Right cardiac atrium (tissue), 5 donors: ENCODE measurements around the gene SIGLEC14. TPM values are rescaled to one million over a fixed set of nuclear protein-coding genes. Genes with fewer than 3 reads are reported as not detected.
A peak's percentile ranks its signal among the peaks of the same experiment; 100 is the strongest.

Source experiments
- ATAC-seq, 2 donors: fragments of 200-7000 bp; cut with Tn5 transposase; one replicate each; pipeline versions ENCODE4 v1.8.0 to v1.9.1; 2020; ENCODE audit warnings: moderate library complexity in 2 of 2, mild to moderate bottlenecking in 1 of 2
- DNase-seq, 3 donors: peaks; one replicate each; pipeline ENCODE4 v3.0.0-alpha.2; 2020
- H3K27ac ChIP-seq: one replicate; pipeline ENCODE4 v1.5.1; 2013; ENCODE audit warnings: mild to moderate bottlenecking, low read length, control low read depth, moderate library complexity
- H3K27me3 ChIP-seq: one replicate; pipeline ENCODE4 v1.6.1; 2013; ENCODE audit not compliant: control insufficient read depth, insufficient read depth
- H3K4me1 ChIP-seq: one replicate; pipeline ENCODE4 v1.6.1; 2013; ENCODE audit warnings: low read length; ENCODE audit not compliant: control insufficient read depth, insufficient read depth
- H3K4me3 ChIP-seq: one replicate; pipeline ENCODE4 v1.5.1; 2013; ENCODE audit warnings: low read length, control low read depth
- H3K9me3 ChIP-seq: one replicate; pipeline ENCODE4 v1.6.1; 2013; ENCODE audit warnings: low read length; ENCODE audit not compliant: control insufficient read depth
- WGBS: extraction: QIAGEN DNeasy Blood & Tissue Kit; methylation state at CpG from one replicate; pipeline ENCODE4 v1.1.7; 2013; 5-methylcytosine and 5-hydroxymethylcytosine counted together
- intact Hi-C, 4 donors: fragments of 100-400 bp; cut with DNase I; formaldehyde crosslinking; loops; one replicate each; pipeline versions ENCODE4 v1.11.0 to v1.14.0; 2022 to 2023
- polyA plus RNA-seq: library from polyadenylated mRNA; stranded (reverse); fragments of 200-250 nt; gene quantifications from one replicate; pipeline ENCODE4 v1.2.3, GENCODE V29; 2013
- total RNA-seq, 4 donors: library from RNA; stranded (reverse); fragmentation: NEBNext Ultra II Directional; extraction: Animal tissue kit (Norgen Biotek cat#: 25700); gene quantifications; one replicate each; pipeline ENCODE4 v1.2.1, GENCODE V29; 2021
- donor health status: healthy with polysubstance abuse.
- donor health status: DM: no; HTN: yes; CAD: no.
- donor health status: DM: no; HTN: no; CAD: no.
- donor health status: DM: no; HTN: yes; CAD: no; lungs with severe emphysema.
- donor health status: DM: yes; HTN: yes; CAD: no.

Gene SIGLEC14
- total and polyA plus RNA-seq, 5 donors = 0.75 to 5.5 (median 3.7) TPM

GRCh38 chr19:51664997-51665396 lies 18.4 kb upstream of the SIGLEC14 start:
- DNase-seq (no peak), ATAC-seq (no peak)
- Histone ChIP-seq H3K4me1 (no peaks in the 10 kb centered on the region), H3K27ac (no peak overlapping the region), H3K9me3 (no peaks in the 10 kb centered on the region), H3K27me3 (no peaks in the 10 kb centered on the region), H3K4me3 (no peak overlapping the region)
- intact Hi-C loops = no loop called here
- 64% methylated on average over 3 of the region's 3 CpGs for WGBS

GRCh38 chr19:51664131-51664530 lies 17.5 kb upstream of the SIGLEC14 start:
- H3K4me3 ChIP-seq = no peak overlapping the region
- no peaks in the 10 kb centered on the region for H3K9me3 ChIP-seq
- no peak overlapping the region for H3K27ac ChIP-seq
- DNase-seq (no peak), ATAC-seq (no peak)
- H3K27me3 ChIP-seq = no peaks in the 10 kb centered on the region
- 36% methylated on average over 1 of the region's 1 CpG for WGBS
- intact Hi-C loops = no loop called here
- H3K4me1 ChIP-seq = no peaks in the 10 kb centered on the region

GRCh38 chr19:51663650-51664049 lies 17.0 kb upstream of the SIGLEC14 start:
- no peaks in the 10 kb centered on the region for H3K4me1 ChIP-seq
- no peak overlapping the region for H3K4me3 ChIP-seq
- ATAC-seq (no peak), DNase-seq (no peak)
- intact Hi-C loops = no loop called here
- no peaks in the 10 kb centered on the region for H3K9me3 ChIP-seq
- 56% methylated on average over 3 of the region's 3 CpGs for WGBS
- H3K27ac ChIP-seq = no peak overlapping the region
- no peaks in the 10 kb centered on the region for H3K27me3 ChIP-seq

- WGBS = 16% methylated on average over 10 of the region's 10 CpGs
Observed at GRCh38 chr19:51660975-51661600, 14.5 kb upstream of the SIGLEC14 start.

GRCh38 chr19:51654783-51655182 lies 8.2 kb upstream of the SIGLEC14 start:
- no peak for DNase-seq
- WGBS = 63% methylated on average over 4 of the region's 4 CpGs
- H3K27ac ChIP-seq = no peak overlapping the region
- no peak for ATAC-seq
- H3K4me1 ChIP-seq = no peaks in the 10 kb centered on the region
- intact Hi-C loops = loop anchor here in 3 of 4 donors (5.0 to 10.0 kb wide), 2 partner anchors 182 to 320 kb away; no protein-coding TSS in a partner anchor
- H3K9me3 ChIP-seq = no peaks in the 10 kb centered on the region
- H3K27me3 ChIP-seq = no peaks in the 10 kb centered on the region
- no peak overlapping the region for H3K4me3 ChIP-seq

More at GRCh38 chr19:51660975-51661600, 14.5 kb upstream of the SIGLEC14 start:
- peak; percentile 73 to 83 (median 79) for DNase-seq
- ATAC-seq = peak in 1 of 2 donors; percentile 72
- Histone ChIP-seq H3K4me3 (no peak overlapping the region), H3K27me3 (no peaks in the 10 kb centered on the region), H3K9me3 (no peaks in the 10 kb centered on the region), H3K27ac (no peak overlapping the region), H3K4me1 (no peaks in the 10 kb centered on the region)
- intact Hi-C loops = no loop called here

GRCh38 chr19:51653162-51653561 lies 6.5 kb upstream of the SIGLEC14 start:
- intact Hi-C loops = loop anchor here in 1 of 4 donors (10.0 kb wide), 1 partner anchor 318 kb away; no protein-coding TSS in a partner anchor
- no peak overlapping the region for H3K4me3 ChIP-seq
- H3K27ac ChIP-seq = no peak overlapping the region
- H3K4me1 ChIP-seq = no peaks in the 10 kb centered on the region
- WGBS = 44% methylated on average over 2 of the region's 2 CpGs
- H3K27me3 ChIP-seq = no peaks in the 10 kb centered on the region
- H3K9me3 ChIP-seq = no peaks in the 10 kb centered on the region
- DNase-seq = no peak
- ATAC-seq = no peak

GRCh38 chr19:51652266-51652665 lies 5.6 kb upstream of the SIGLEC14 start:
- intact Hi-C loops = loop anchor here in 1 of 4 donors (10.0 kb wide), 1 partner anchor 317 kb away; no protein-coding TSS in a partner anchor
- DNase-seq = no peak
- Histone ChIP-seq H3K27me3 (no peaks in the 10 kb centered on the region), H3K27ac (no peak overlapping the region), H3K9me3 (no peaks in the 10 kb centered on the region), H3K4me3 (no peak overlapping the region), H3K4me1 (no peaks in the 10 kb centered on the region)
- WGBS = 72% methylated on average over 4 of the region's 4 CpGs
- ATAC-seq = no peak

- H3K4me3 ChIP-seq = no peak overlapping the region
- WGBS = 63% methylated on average over 7 of the region's 7 CpGs
- H3K27me3 ChIP-seq = no peaks in the 10 kb centered on the region
- no peak overlapping the region for H3K27ac ChIP-seq
- peak in 1 of 3 donors; percentile 63 for DNase-seq
- intact Hi-C loops = loop anchor here in 1 of 4 donors (10.0 kb wide), 1 partner anchor 317 kb away; no protein-coding TSS in a partner anchor
- peak; percentile 52 to 54 for ATAC-seq
- H3K9me3 ChIP-seq = no peaks in the 10 kb centered on the region
- H3K4me1 ChIP-seq = no peaks in the 10 kb centered on the region
Observed at GRCh38 chr19:51651216-51651846, 4.7 kb upstream of the SIGLEC14 start.

- Histone ChIP-seq H3K4me1 (no peaks in the 10 kb centered on the region), H3K27me3 (no peaks in the 10 kb centered on the region), H3K27ac (no peak overlapping the region), H3K4me3 (no peak overlapping the region), H3K9me3 (no peaks in the 10 kb centered on the region)
- intact Hi-C loops = no loop called here
- ATAC-seq (no peak), DNase-seq (no peak)
- WGBS = 86% methylated on average over 6 of the region's 6 CpGs
Observed at GRCh38 chr19:51647318-51647717, 693 bp upstream of the SIGLEC14 start.

- Histone ChIP-seq H3K27ac (no peak overlapping the region), H3K4me1 (no peaks in the 10 kb centered on the region), H3K4me3 (no peak overlapping the region), H3K27me3 (no peaks in the 10 kb centered on the region), H3K9me3 (no peaks in the 10 kb centered on the region)
- DNase-seq (no peak), ATAC-seq (no peak)
- WGBS = 41% methylated on average over 11 of the region's 11 CpGs
- intact Hi-C loops = no loop called here
Observed at GRCh38 chr19:51644636-51645271, 1.9 kb downstream of the SIGLEC14 start.

GRCh38 chr19:51641648-51642047 lies 5.0 kb downstream of the SIGLEC14 start:
- H3K27me3 ChIP-seq = no peaks in the 10 kb centered on the region
- no peak overlapping the region for H3K4me3 ChIP-seq
- intact Hi-C loops = no loop called here
- H3K27ac ChIP-seq = no peak overlapping the region
- H3K9me3 ChIP-seq = no peaks in the 10 kb centered on the region
- DNase-seq = no peak
- no peak for ATAC-seq
- H3K4me1 ChIP-seq = no peaks in the 10 kb centered on the region
